COLO668 (cell line): ENCODE data around the gene SNX17.
A peak's percentile ranks its signal among the peaks of the same experiment; 100 is the strongest.
"Not testable (repeated sequence)": the region's sequence is repeated elsewhere in the genome, so short reads cannot be mapped to it uniquely, and the experiment has no call there.

ENCODE experiments used
- DNase-seq: peaks from one replicate; lab custom pipeline; 2025; ENCODE audit not compliant: unreplicated experiment; lab: John Stamatoyannopoulos, UW

The SNX17 gene

GRCh38 chr2:27390822-27391679, 20.6 kb downstream of the SNX17 start:
- no peak for DNase-seq

GRCh38 chr2:27393225-27393624, 22.8 kb downstream of the SNX17 start:
- no peak for DNase-seq

GRCh38 chr2:27398962-27399361, 28.5 kb downstream of the SNX17 start:
- DNase-seq, result no peak

- DNase-seq, result no peak
Observed at GRCh38 chr2:27400348-27401135, 30.1 kb downstream of the SNX17 start.

GRCh38 chr2:27407798-27408491, 37.5 kb downstream of the SNX17 start:
- DNase-seq, result peak; percentile 37

GRCh38 chr2:27408601-27409320, 38.3 kb downstream of the SNX17 start:
- DNase-seq, result peak; percentile 64

- peak; percentile 98 for DNase-seq
Observed at GRCh38 chr2:27409321-27410073, 39.1 kb downstream of the SNX17 start, which contains the start of gene PPM1G. TSS of gene PPM1G (minus strand) at chr2:27409591. CDS start at chr2:27409422, 169 bp downstream.

GRCh38 chr2:27412419-27413152, 42.2 kb downstream of the SNX17 start:
- no peak for DNase-seq

GRCh38 chr2:27416151-27416550, 45.7 kb downstream of the SNX17 start:
- no peak for DNase-seq

GRCh38 chr2:27420996-27421395, 50.6 kb downstream of the SNX17 start:
- DNase-seq, result no peak

GRCh38 chr2:27421660-27422250, 51.3 kb downstream of the SNX17 start:
- no peak for DNase-seq

- DNase-seq, result no peak
Observed at GRCh38 chr2:27422958-27423357, 52.5 kb downstream of the SNX17 start.

GRCh38 chr2:27425039-27425438, 54.6 kb downstream of the SNX17 start:
- DNase-seq, result not testable (repeated sequence)
